ENCODE results near the gene LHX6. TPM values are rescaled to one million over a fixed set of nuclear protein-coding genes. Genes with fewer than 3 reads are reported as not detected.

Gene LHX6
- total and polyA plus RNA-seq, 2 donors, result 0.47 to 1.1 TPM

DNA sequence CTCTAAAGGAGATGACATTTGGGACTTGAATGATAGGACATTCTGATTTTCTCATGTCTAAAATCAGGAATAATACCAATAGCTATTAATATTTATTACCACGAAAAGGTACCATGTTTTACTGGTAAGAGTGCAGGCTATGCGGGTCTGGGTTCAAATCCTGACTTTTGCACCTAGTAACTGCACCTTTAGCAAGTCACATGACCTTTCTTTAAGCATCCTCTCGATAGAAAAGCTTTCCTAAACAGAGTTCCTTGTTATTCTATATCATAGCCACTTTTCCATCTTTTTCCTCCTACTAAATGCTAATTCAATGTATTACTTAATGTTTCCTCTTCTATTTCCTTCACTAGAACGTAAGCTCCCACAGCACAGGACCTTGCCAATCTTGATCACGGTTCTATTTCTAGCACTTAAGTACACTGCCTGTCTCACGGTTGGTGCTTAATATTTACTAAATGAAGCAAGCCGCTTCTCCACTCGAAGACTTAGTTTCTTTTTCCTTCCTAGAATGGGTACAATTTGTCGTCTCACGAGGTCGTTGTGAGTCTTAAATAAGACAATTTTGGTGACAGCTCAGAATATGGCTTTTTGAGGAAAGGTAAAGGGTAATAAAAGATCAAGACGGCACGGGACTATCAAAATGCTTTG is 35.1 kb upstream of the LHX6 start:
- DNase-seq (ENCODE audit: low read depth in 6 of 9, low spot score in 9 of 9), result peak in 3 of 9 donors; percentile 6 to 21 (median 18)
- peak overlapping the region; percentile 88 to 95 for H3K4me3 ChIP-seq (ENCODE audit: low read length in 2 of 2)
- WGBS, result 20% methylated on average over 13 of the region's 13 CpGs
- H3K36me3 ChIP-seq (ENCODE audit: control insufficient read depth in 2 of 2, insufficient read depth in 2 of 2, low read length in 1 of 2), result peaks cover 27% of the 10 kb centered on the region in 2 donors
- H3K4me1 ChIP-seq (ENCODE audit: control insufficient read depth in 2 of 2, insufficient read depth in 2 of 2, low read length in 2 of 2), result peaks cover 14 to 18% of the 10 kb centered on the region in 2 donors
- peak overlapping the region; percentile 79 to 94 for H3K27ac ChIP-seq (ENCODE audit: low read depth in 1 of 2, low read length in 1 of 2)
- no peaks in the 10 kb centered on the region for H3K9me3 ChIP-seq (ENCODE audit: control insufficient read depth in 2 of 2, insufficient read depth in 1 of 2, low read length in 1 of 2)
- H3K27me3 ChIP-seq (ENCODE audit: control insufficient read depth in 2 of 2, insufficient read depth in 1 of 2, low read length in 1 of 2), result no peaks in the 10 kb centered on the region

- Histone ChIP-seq H3K4me1 (ENCODE audit: control insufficient read depth in 2 of 2, insufficient read depth in 2 of 2, low read length in 2 of 2) (peaks cover 14 to 18% of the 10 kb centered on the region in 2 donors), H3K4me3 (ENCODE audit: low read length in 2 of 2) (no peak overlapping the region), H3K27me3 (ENCODE audit: control insufficient read depth in 2 of 2, insufficient read depth in 1 of 2, low read length in 1 of 2) (no peaks in the 10 kb centered on the region), H3K9me3 (ENCODE audit: control insufficient read depth in 2 of 2, insufficient read depth in 1 of 2, low read length in 1 of 2) (no peaks in the 10 kb centered on the region), H3K36me3 (ENCODE audit: control insufficient read depth in 2 of 2, insufficient read depth in 2 of 2, low read length in 1 of 2) (peaks cover 30 to 33% of the 10 kb centered on the region in 2 donors), H3K27ac (ENCODE audit: low read depth in 1 of 2, low read length in 1 of 2) (no peak overlapping the region)
- no peak for DNase-seq (ENCODE audit: low read depth in 6 of 9, low spot score in 9 of 9)
- 96% methylated on average over 1 of the region's 1 CpG for WGBS
Observed at GRCh38 chr9:122262073-122262472, 33.3 kb upstream of the LHX6 start.

DNA sequence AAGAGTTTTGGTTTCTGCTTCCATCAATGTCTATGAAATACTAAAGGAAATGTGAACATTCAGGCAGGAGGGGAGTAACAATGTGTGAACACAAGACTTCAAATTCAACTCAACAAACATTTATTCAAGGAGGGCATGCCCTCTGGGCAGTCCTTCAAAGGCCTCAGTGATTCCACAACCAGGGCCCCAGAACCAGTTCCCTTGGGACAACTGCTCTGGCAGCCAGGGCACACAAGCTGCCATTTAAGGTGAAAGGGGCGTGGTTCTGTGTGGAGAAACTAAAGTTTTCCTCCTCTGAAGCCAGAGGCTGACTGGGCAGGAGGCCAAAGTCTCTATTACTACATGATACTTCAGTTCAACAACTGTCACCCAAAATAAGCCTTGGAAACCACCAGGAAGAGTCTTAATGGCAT is 32.7 kb upstream of the LHX6 start:
- H3K27ac ChIP-seq (ENCODE audit: low read depth in 1 of 2, low read length in 1 of 2), result no peak overlapping the region
- peaks cover 30 to 33% of the 10 kb centered on the region in 2 donors for H3K36me3 ChIP-seq (ENCODE audit: control insufficient read depth in 2 of 2, insufficient read depth in 2 of 2, low read length in 1 of 2)
- no peaks in the 10 kb centered on the region for H3K9me3 ChIP-seq (ENCODE audit: control insufficient read depth in 2 of 2, insufficient read depth in 1 of 2, low read length in 1 of 2)
- H3K4me1 ChIP-seq (ENCODE audit: control insufficient read depth in 2 of 2, insufficient read depth in 2 of 2, low read length in 2 of 2), result peaks cover 14 to 18% of the 10 kb centered on the region in 2 donors
- H3K4me3 ChIP-seq (ENCODE audit: low read length in 2 of 2), result peak overlapping the region in 1 of 2 donors; percentile 5
- DNase-seq (ENCODE audit: low read depth in 6 of 9, low spot score in 9 of 9), result no peak
- H3K27me3 ChIP-seq (ENCODE audit: control insufficient read depth in 2 of 2, insufficient read depth in 1 of 2, low read length in 1 of 2), result no peaks in the 10 kb centered on the region
- 94% methylated on average over 1 of the region's 1 CpG for WGBS

DNA sequence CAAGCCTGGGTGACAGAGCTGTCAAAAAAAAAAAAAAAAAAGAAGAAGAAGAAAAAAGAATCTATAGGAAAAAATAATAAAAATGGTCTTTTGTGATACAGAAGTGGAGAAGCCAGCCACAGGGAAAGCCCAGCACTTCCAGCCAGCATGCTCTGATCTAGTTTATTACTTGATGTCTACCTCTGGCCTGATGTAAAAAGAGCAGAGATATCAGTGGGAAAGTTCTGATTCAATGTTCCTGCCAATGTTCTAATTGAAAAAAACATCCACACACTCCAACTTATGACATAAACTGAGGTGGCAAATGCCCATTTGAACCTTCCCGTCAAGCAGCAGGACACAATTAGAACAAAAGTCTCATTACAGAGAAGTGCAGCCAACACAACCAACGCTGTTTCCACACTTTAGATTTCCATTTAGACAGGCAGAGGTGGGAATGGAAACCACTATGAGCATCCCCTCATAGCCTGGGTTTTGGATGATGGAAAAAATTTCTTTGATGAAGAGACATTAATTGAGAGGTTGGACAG is 30.2 kb upstream of the LHX6 start:
- H3K9me3 ChIP-seq (ENCODE audit: control insufficient read depth in 2 of 2, insufficient read depth in 1 of 2, low read length in 1 of 2), result no peaks in the 10 kb centered on the region
- no peak for DNase-seq (ENCODE audit: low read depth in 6 of 9, low spot score in 9 of 9)
- WGBS, result over 99% methylated on average over 2 of the region's 2 CpGs
- H3K4me3 ChIP-seq (ENCODE audit: low read length in 2 of 2), result no peak overlapping the region
- H3K27me3 ChIP-seq (ENCODE audit: control insufficient read depth in 2 of 2, insufficient read depth in 1 of 2, low read length in 1 of 2), result no peaks in the 10 kb centered on the region
- no peak overlapping the region for H3K27ac ChIP-seq (ENCODE audit: low read depth in 1 of 2, low read length in 1 of 2)
- H3K36me3 ChIP-seq (ENCODE audit: control insufficient read depth in 2 of 2, insufficient read depth in 2 of 2, low read length in 1 of 2), result peaks cover 30 to 44% of the 10 kb centered on the region in 2 donors
- H3K4me1 ChIP-seq (ENCODE audit: control insufficient read depth in 2 of 2, insufficient read depth in 2 of 2, low read length in 2 of 2), result peaks cover 6 to 9% of the 10 kb centered on the region in 2 donors

DNA sequence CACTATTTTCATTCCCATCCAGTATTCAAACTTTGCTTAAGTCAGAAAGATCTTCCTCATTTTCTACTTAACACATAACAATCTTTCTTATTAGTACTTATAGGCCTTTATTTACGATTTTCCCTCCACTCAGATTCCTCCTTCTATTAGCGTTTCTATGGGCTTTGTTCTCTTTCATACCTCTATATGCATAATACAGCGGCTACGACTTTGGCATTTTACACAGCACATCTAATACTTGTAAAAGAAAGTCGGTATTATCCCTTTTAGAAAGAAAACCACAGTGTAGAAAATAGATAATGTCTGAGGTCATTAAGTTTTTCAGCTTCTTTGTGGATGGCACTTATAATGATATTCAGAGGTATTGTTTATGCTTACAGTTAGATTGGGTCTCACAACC is 27.4 kb upstream of the LHX6 start:
- H3K36me3 ChIP-seq (ENCODE audit: control insufficient read depth in 2 of 2, insufficient read depth in 2 of 2, low read length in 1 of 2), result peaks cover 30 to 59% of the 10 kb centered on the region in 2 donors
- 96% methylated on average over 5 of the region's 5 CpGs for WGBS
- H3K27ac ChIP-seq (ENCODE audit: low read depth in 1 of 2, low read length in 1 of 2), result no peak overlapping the region

DNA sequence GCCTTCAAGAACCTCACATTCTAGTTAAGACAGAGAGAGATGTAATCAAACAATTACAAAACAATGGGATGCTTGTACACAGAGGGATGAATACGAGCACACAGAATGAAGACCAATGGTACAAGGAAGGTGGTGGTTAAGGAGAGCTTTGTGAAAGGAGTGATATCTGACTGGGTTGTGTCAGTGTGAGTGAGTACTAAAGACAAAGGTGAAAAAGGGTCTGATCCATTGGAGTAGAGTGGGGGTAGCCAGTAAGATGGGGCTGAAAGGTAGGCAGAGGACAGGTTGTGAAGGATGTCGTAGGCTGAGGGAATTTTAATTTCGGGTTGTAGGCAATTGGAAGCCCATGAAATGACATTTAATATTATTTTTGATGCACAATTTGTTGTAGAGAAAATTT is 26.0 kb upstream of the LHX6 start:
- DNase-seq (ENCODE audit: low read depth in 6 of 9, low spot score in 9 of 9), result no peak
- no peak overlapping the region for H3K27ac ChIP-seq (ENCODE audit: low read depth in 1 of 2, low read length in 1 of 2)

More for the DNA sequence above, 27.4 kb upstream of the LHX6 start:
- H3K4me1 ChIP-seq (ENCODE audit: control insufficient read depth in 2 of 2, insufficient read depth in 2 of 2, low read length in 2 of 2), result no peaks in the 10 kb centered on the region
- no peaks in the 10 kb centered on the region for H3K9me3 ChIP-seq (ENCODE audit: control insufficient read depth in 2 of 2, insufficient read depth in 1 of 2, low read length in 1 of 2)
- DNase-seq (ENCODE audit: low read depth in 6 of 9, low spot score in 9 of 9), result no peak
- no peaks in the 10 kb centered on the region for H3K27me3 ChIP-seq (ENCODE audit: control insufficient read depth in 2 of 2, insufficient read depth in 1 of 2, low read length in 1 of 2)
- no peak overlapping the region for H3K4me3 ChIP-seq (ENCODE audit: low read length in 2 of 2)

DNA sequence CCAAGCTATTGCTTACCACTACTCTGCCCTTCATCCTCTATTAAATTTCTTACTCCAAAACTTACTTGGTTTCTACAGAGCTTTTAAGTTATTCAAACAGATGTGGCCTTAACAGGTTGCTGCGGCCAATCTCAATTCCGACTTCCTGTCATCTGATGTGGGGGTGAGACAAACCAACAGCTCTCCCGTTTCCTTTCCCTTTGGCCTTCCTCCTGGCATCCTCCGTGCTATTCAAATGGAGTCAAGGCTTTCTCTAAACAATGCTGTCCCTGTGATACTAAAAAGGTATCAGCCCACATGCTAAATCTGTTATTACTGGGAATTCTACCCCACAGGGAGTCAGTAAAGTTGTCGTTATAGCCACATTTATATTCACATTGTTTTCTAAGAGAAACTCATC is 24.0 kb upstream of the LHX6 start:
- H3K9me3 ChIP-seq (ENCODE audit: control insufficient read depth in 2 of 2, insufficient read depth in 1 of 2, low read length in 1 of 2), result no peaks in the 10 kb centered on the region
- H3K4me1 ChIP-seq (ENCODE audit: control insufficient read depth in 2 of 2, insufficient read depth in 2 of 2, low read length in 2 of 2), result no peaks in the 10 kb centered on the region
- peaks cover 15 to 46% of the 10 kb centered on the region in 2 donors for H3K36me3 ChIP-seq (ENCODE audit: control insufficient read depth in 2 of 2, insufficient read depth in 2 of 2, low read length in 1 of 2)
- no peak overlapping the region for H3K27ac ChIP-seq (ENCODE audit: low read depth in 1 of 2, low read length in 1 of 2)
- no peak overlapping the region for H3K4me3 ChIP-seq (ENCODE audit: low read length in 2 of 2)
- DNase-seq (ENCODE audit: low read depth in 6 of 9, low spot score in 9 of 9), result no peak
- no peaks in the 10 kb centered on the region for H3K27me3 ChIP-seq (ENCODE audit: control insufficient read depth in 2 of 2, insufficient read depth in 1 of 2, low read length in 1 of 2)
- WGBS, result 96% methylated on average over 5 of the region's 5 CpGs

More for the DNA sequence above, 26.0 kb upstream of the LHX6 start:
- no peaks in the 10 kb centered on the region for H3K27me3 ChIP-seq (ENCODE audit: control insufficient read depth in 2 of 2, insufficient read depth in 1 of 2, low read length in 1 of 2)
- WGBS, result over 99% methylated on average over 3 of the region's 3 CpGs
- peaks cover 19 to 50% of the 10 kb centered on the region in 2 donors for H3K36me3 ChIP-seq (ENCODE audit: control insufficient read depth in 2 of 2, insufficient read depth in 2 of 2, low read length in 1 of 2)
- no peaks in the 10 kb centered on the region for H3K4me1 ChIP-seq (ENCODE audit: control insufficient read depth in 2 of 2, insufficient read depth in 2 of 2, low read length in 2 of 2)
- no peak overlapping the region for H3K4me3 ChIP-seq (ENCODE audit: low read length in 2 of 2)
- no peaks in the 10 kb centered on the region for H3K9me3 ChIP-seq (ENCODE audit: control insufficient read depth in 2 of 2, insufficient read depth in 1 of 2, low read length in 1 of 2)

GRCh38 chr9:122251351-122251750 is 22.6 kb upstream of the LHX6 start:
- Histone ChIP-seq H3K36me3 (ENCODE audit: control insufficient read depth in 2 of 2, insufficient read depth in 2 of 2, low read length in 1 of 2) (peaks cover 29 to 57% of the 10 kb centered on the region in 2 donors), H3K27me3 (ENCODE audit: control insufficient read depth in 2 of 2, insufficient read depth in 1 of 2, low read length in 1 of 2) (no peaks in the 10 kb centered on the region), H3K4me3 (ENCODE audit: low read length in 2 of 2) (no peak overlapping the region), H3K4me1 (ENCODE audit: control insufficient read depth in 2 of 2, insufficient read depth in 2 of 2, low read length in 2 of 2) (no peaks in the 10 kb centered on the region), H3K27ac (ENCODE audit: low read depth in 1 of 2, low read length in 1 of 2) (no peak overlapping the region), H3K9me3 (ENCODE audit: control insufficient read depth in 2 of 2, insufficient read depth in 1 of 2, low read length in 1 of 2) (no peaks in the 10 kb centered on the region)
- no peak for DNase-seq (ENCODE audit: low read depth in 6 of 9, low spot score in 9 of 9)
- WGBS, result 98% methylated on average over 2 of the region's 2 CpGs

GRCh38 chr9:122248448-122248865 is 19.7 kb upstream of the LHX6 start:
- DNase-seq (ENCODE audit: low read depth in 6 of 9, low spot score in 9 of 9), result no peak
- Histone ChIP-seq H3K9me3 (ENCODE audit: control insufficient read depth in 2 of 2, insufficient read depth in 1 of 2, low read length in 1 of 2) (no peaks in the 10 kb centered on the region), H3K4me3 (ENCODE audit: low read length in 2 of 2) (no peak overlapping the region), H3K27me3 (ENCODE audit: control insufficient read depth in 2 of 2, insufficient read depth in 1 of 2, low read length in 1 of 2) (no peaks in the 10 kb centered on the region), H3K4me1 (ENCODE audit: control insufficient read depth in 2 of 2, insufficient read depth in 2 of 2, low read length in 2 of 2) (no peaks in the 10 kb centered on the region), H3K27ac (ENCODE audit: low read depth in 1 of 2, low read length in 1 of 2) (no peak overlapping the region), H3K36me3 (ENCODE audit: control insufficient read depth in 2 of 2, insufficient read depth in 2 of 2, low read length in 1 of 2) (peaks cover 39 to 71% of the 10 kb centered on the region in 2 donors)
- WGBS, result 99% methylated on average over 5 of the region's 5 CpGs

All from thymus (tissue), 11 donors.